Stimulated activated CD4-positive, alpha-beta T cell treated with anti-CD3 and anti-CD28 coated beads, TNF-alpha, amount 100 ng/mL, for 1 hour (primary cell): Measurements from ENCODE around the gene SND1.

Experiments
- DNase-seq, 3 donors: peaks; one replicate each; pipeline ENCODE4 v3.0.0-alpha.2; 2020; ENCODE audit warnings: low read depth in 3 of 3, low spot score in 1 of 3

SND1 gene

DNA sequence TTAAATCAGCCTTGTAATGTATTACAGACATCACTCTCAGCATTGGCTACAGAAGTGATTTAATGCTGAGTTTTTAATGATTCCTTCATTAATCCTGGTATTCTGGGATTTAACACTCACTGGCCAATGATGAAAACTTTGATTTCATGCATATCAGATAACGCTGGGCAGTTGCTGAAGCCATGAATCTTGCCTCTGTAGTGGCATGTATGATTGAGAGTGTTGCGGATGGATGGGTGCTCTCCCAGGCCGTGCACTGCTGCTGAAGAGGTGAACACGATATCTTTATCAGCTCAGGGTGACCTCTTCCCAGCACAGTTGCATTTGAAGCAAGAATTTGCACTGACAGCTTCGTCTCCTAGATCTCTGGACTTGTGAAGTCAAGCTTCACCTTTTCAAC is 210.5 kb downstream of the SND1 start:
- no peak for DNase-seq

DNA sequence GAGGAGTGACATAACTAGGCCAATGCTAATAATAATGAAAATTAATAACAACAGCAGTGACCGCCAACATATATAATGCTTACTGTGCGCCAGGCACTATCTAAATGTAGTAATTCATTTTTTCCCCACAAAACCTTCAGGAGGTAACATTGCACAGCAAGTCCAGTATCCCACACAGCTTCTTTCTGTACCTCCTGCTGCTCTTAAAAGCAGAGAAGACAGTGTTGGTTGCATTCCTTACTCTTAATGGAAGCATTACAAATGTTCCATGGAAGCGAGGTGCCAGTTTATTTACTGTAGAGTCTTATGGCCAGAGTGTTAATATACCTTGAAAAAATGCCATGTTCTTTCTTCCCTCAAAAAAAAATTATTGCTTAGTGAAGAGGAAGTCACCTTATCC is 211.1 kb downstream of the SND1 start:
- DNase-seq = no peak

GRCh38 chr7:127865466-127865865 is 213.5 kb downstream of the SND1 start:
- DNase-seq = no peak

DNA sequence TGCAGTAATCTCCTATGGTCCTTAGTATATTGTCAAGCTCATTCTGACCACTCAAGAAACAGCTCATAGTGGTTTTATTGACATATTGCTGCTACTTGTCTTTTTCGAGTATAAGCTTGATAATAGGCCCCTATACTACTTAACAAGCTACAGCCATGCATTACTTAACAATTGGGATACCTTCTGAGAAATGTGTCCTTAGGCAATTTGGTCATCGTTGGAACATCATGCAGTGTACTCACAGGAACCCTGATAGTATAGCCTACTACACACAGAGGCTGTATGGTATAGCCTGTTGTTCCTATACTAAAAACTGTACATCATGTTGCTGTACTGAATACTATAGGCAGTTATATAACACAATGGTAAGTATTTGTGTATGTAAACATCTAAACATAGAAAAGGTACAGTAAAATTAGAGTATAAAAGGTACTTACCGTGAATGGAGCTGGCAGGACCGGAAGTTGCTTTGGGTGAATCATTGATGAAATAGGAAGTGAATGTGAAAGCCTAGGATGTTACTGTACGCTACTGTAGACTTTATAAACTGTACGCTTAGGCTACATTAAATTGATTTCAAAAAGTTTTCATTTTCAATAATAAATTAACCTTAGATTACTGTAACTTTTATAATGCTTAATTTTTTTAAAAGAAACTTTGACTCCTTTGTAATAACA is 218.4 kb downstream of the SND1 start:
- no peak for DNase-seq

DNA sequence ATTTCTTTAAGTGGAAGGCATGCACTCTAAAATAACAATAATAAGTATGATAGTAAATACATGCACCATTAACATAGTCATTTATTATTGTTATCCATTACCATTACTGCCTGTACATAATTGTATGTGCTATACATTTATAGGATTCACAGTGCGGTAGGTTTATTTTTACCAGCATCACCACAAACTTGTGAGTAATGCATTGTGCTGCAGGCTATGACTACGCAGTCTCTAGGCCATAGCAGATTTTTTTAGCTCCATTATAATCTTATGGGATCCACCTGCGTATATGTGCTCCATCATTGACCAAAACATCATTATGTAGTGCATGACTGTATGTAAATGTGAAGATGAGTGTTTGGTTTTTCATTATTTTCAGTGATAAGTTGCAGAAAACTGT is 219.2 kb downstream of the SND1 start:
- no peak for DNase-seq

DNA sequence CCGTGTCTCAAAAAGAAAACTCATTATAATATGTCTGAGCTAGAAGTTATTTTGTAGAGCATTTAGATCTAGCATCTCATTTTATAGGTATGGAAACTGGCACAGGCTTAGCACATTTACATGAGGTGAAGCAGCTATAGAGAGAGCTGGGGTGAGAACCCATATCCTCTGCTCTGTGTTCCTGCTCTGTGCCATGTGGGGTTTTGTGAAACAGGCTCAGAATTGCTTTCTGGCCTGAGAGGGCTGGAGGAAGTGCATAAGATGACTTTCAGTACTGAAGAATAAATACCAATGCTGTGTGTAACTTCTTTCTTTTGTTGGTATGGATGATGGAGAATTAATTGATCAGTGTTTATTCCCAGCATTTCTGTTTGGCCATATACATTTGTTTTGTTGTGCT is 220.1 kb downstream of the SND1 start:
- no peak for DNase-seq

GRCh38 chr7:127873151-127873550 is 221.2 kb downstream of the SND1 start:
- DNase-seq = no peak

- no peak for DNase-seq
These were observed 222.0 kb downstream of the SND1 start for GRCh38 chr7:127873715-127874636.

GRCh38 chr7:127874951-127875608 is 223.1 kb downstream of the SND1 start:
- no peak for DNase-seq

GRCh38 chr7:127876393-127876792 is 224.4 kb downstream of the SND1 start:
- DNase-seq = no peak

- no peak for DNase-seq
These were observed 226.0 kb downstream of the SND1 start for GRCh38 chr7:127877951-127878350.

DNA sequence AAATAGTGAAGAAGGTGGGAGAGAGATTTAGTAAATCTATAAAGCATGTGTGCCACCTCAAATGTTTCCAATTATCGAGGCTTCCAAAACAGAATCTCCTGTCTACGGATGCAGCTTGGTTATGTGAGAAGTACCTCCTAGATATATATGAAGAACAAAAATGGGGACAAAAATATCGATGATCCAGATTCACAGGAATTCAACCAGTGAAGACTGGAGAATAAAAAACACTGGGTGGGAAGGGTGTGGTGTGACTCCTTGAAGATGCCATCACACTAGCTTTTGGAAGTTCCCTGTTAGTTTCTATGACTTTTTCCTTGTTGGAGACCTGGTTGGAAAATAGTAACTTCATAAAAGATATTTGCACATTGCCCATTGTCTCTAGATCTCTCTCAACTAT is 226.8 kb downstream of the SND1 start:
- no peak for DNase-seq

GRCh38 chr7:127879436-127879835 is 227.4 kb downstream of the SND1 start:
- DNase-seq = no peak

DNA sequence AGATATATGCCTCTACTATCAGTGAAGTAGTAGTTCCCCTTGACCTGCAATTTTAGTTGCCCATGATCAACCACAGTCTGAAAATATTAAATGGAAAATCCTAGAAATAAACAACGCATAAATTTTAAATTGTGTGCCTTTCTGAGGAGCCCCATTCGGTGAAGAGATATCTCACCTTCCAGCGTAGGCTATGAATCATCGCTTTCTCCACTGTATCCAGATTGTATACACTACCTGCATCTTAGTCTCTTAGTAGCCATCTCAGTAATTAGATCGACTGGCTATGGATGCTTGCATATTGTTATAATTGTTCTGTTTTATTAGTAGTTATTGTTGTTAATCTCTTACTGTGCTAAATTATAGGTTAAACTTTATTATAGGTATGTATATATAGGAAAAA is 227.9 kb downstream of the SND1 start:
- DNase-seq = no peak

GRCh38 chr7:127880454-127880853 is 228.5 kb downstream of the SND1 start:
- DNase-seq = no peak

- DNase-seq = no peak
These were observed 229.6 kb downstream of the SND1 start for GRCh38 chr7:127881564-127881963.

GRCh38 chr7:127882313-127882920 is 230.4 kb downstream of the SND1 start:
- DNase-seq = no peak

GRCh38 chr7:127884066-127884559 is 232.1 kb downstream of the SND1 start:
- no peak for DNase-seq

DNA sequence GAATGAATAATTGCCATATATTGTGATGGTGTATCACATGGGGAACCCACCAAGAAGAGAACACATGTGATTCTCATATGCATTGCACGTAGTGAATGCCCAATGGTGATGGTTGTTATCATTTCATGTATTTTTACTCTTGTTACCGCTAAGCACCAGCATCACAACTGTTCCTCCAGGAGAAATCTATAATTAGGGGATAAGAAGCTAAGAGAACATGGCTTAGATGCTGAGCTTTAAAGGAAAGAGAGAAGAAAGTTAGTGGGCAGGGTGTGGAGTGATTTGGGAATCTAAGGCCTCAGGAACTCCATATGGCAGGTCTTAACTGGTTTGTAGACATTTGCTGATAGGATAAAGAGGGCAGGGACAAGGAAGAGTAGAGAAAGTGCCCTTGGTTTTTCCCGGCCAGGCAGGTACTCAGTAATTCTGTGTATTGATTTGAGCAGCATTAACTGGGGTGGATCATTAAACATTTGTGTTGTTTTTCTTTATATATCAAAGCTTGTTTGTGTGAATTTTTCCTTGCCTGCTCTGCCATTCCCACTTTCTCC is 233.3 kb downstream of the SND1 start:
- DNase-seq = no peak

DNA sequence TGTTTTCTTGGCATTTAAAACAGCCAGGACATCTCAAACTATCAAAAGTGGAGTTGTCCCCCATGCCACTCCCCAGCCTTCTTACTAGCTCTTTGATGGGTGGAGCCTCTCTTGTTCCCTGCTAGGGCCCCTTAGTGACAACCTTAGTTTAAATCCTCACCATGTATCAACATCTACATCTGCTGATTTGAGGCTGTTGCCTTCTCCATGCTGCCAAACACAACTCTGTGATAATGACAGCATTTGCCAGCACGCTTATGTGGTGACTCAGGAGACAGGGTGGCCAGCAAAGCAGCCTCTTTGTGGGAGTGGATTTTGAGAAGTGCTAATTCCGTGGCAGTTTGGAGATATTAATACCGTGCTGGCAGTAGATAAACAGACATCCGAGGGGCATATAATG is 233.8 kb downstream of the SND1 start:
- DNase-seq = no peak

DNA sequence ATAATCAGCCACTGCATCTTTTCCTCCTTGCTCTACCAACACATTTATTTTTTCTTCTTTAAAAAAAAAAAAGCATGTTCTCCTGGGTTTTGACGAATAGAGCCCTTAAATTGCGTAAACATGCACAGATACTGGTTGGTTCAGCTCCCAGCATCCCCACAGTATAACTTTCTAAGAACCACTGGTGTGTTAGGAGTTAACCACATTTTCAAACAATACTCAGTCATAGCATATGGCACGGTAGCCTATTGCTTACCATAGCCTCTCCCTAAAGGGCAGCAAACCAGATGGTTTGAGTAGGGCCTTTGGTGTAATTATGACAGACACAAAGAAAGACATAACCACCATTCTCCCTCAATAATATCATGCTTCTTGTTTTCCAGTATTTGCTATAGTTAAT is 234.3 kb downstream of the SND1 start:
- DNase-seq = no peak
